Measurements from ENCODE around the gene HAAO.

Gene HAAO

DNA sequence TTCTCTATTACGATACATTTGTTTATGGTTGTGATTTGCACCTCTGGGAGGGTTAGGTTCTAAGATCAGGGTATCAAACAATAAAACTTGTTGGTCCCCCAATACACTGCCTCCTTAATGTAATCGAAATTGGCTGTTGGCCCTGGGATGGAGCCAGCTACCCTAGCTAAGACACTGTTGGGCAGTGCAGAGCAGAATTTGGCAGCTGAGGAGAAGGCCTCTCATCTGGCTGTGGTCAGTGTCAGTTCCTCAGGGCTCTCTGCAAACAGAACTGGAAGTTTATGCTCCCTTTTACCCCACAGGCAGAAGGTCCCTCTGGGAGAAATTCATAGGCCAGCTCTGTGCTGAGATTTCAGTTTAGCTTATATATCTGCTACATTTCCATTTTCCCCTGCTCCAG is 8.6 kb upstream of the HAAO start:
- no peak overlapping the region for H4K91ac ChIP-seq (ENCODE audit: low read length)
- H2BK15ac ChIP-seq (ENCODE audit: low read depth, poor library complexity, severe bottlenecking), result no peak overlapping the region
- no peak overlapping the region for H2AK5ac ChIP-seq (ENCODE audit: low read length, severe bottlenecking)
- no peak overlapping the region for H3K18ac ChIP-seq (ENCODE audit: low read depth in 1 of 2, low read length in 2 of 2)
- H3K27me3 ChIP-seq (ENCODE audit: control insufficient read depth in 1 of 2, insufficient read depth in 1 of 2, low read length in 2 of 2), result no peaks in the 10 kb centered on the region
- no peak overlapping the region for H2BK5ac ChIP-seq (ENCODE audit: low read depth, low read length, poor library complexity, severe bottlenecking)
- no peaks in the 10 kb centered on the region for H3K4me1 ChIP-seq (ENCODE audit: control insufficient read depth, insufficient read depth, low read depth, low read length)
- H3K9me3 ChIP-seq (ENCODE audit: control insufficient read depth, low read length), result no peaks in the 10 kb centered on the region
- H3K23ac ChIP-seq (ENCODE audit: low read length in 2 of 2), result no peak overlapping the region
- H3K14ac ChIP-seq (ENCODE audit: low read length in 2 of 2), result no peak overlapping the region
- H3K4me2 ChIP-seq (ENCODE audit: low read length, poor library complexity, severe bottlenecking), result no peak overlapping the region
- no peak overlapping the region for H3K27ac ChIP-seq (ENCODE audit: low read length, poor library complexity, severe bottlenecking)
- H3K4me3 ChIP-seq (ENCODE audit: insufficient read depth in 1 of 2, low read depth in 1 of 2, low read length in 2 of 2), result no peak overlapping the region
- no peak overlapping the region for H4K8ac ChIP-seq (ENCODE audit: low read length)
- no peaks in the 10 kb centered on the region for H3K79me1 ChIP-seq (replicated peaks; ENCODE audit: low read length, poor library complexity, severe bottlenecking)
- H2AFZ ChIP-seq (ENCODE audit: low read depth, low read length), result no peak overlapping the region
- H3K4ac ChIP-seq (ENCODE audit: low read depth in 1 of 2, low read length in 2 of 2), result no peak overlapping the region
- H3K36me3 ChIP-seq (ENCODE audit: control insufficient read depth in 1 of 2, insufficient read depth in 2 of 2, low read depth in 1 of 2, low read length in 2 of 2), result no peaks in the 10 kb centered on the region
- no peak for DNase-seq
- no peak overlapping the region for H2BK120ac ChIP-seq (ENCODE audit: low read depth, low read length)
- H3K9ac ChIP-seq (ENCODE audit: low read length), result no peak overlapping the region
- 96% methylated on average over 2 of the region's 2 CpGs for WGBS
- H2BK12ac ChIP-seq (ENCODE audit: low read length in 2 of 2), result no peak overlapping the region

DNA sequence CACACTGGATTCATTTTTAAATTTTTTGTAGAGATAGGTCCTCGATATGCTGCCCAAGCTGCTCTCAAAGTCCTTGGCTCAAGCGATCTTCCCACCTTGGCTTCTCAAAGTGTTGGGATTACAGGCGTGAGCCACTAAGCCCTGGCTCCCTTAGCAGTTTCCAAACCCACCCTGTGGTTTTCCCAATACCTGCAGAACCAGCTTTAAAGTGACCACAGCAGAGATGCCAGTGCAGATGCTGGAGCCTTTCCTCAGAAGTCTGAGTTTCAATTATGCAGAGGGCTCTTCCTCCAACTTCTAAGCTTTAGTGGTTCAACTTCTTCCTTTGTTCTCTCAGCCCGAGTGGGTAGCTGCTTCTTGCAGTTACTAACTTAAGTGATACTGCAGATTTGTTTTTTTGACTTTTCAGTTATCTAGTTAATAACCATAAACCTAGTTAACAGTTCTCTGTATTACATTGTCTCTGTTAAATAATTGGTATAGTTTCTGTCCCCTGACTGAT is 8.1 kb upstream of the HAAO start:
- no peak overlapping the region for H4K8ac ChIP-seq (ENCODE audit: low read length)
- H3K14ac ChIP-seq (ENCODE audit: low read length in 2 of 2), result no peak overlapping the region
- peak overlapping the region in 1 of 2 experiments; percentile 37 for H2BK12ac ChIP-seq (ENCODE audit: low read length in 2 of 2)
- H3K36me3 ChIP-seq (ENCODE audit: control insufficient read depth in 1 of 2, insufficient read depth in 2 of 2, low read depth in 1 of 2, low read length in 2 of 2), result no peaks in the 10 kb centered on the region
- H3K4ac ChIP-seq (ENCODE audit: low read depth in 1 of 2, low read length in 2 of 2), result no peak overlapping the region
- no peak overlapping the region for H3K4me3 ChIP-seq (ENCODE audit: insufficient read depth in 1 of 2, low read depth in 1 of 2, low read length in 2 of 2)
- H2AFZ ChIP-seq (ENCODE audit: low read depth, low read length), result peak overlapping the region; percentile 51
- H3K18ac ChIP-seq (ENCODE audit: low read depth in 1 of 2, low read length in 2 of 2), result no peak overlapping the region
- no peak overlapping the region for H2BK120ac ChIP-seq (ENCODE audit: low read depth, low read length)
- no peak overlapping the region for H2BK5ac ChIP-seq (ENCODE audit: low read depth, low read length, poor library complexity, severe bottlenecking)
- H3K23ac ChIP-seq (ENCODE audit: low read length in 2 of 2), result no peak overlapping the region
- H3K4me1 ChIP-seq (ENCODE audit: control insufficient read depth, insufficient read depth, low read depth, low read length), result peaks cover 2% of the 10 kb centered on the region
- H2AK5ac ChIP-seq (ENCODE audit: low read length, severe bottlenecking), result no peak overlapping the region
- no peak overlapping the region for H3K4me2 ChIP-seq (ENCODE audit: low read length, poor library complexity, severe bottlenecking)
- no peak overlapping the region for H2BK15ac ChIP-seq (ENCODE audit: low read depth, poor library complexity, severe bottlenecking)
- no peak overlapping the region for H3K9ac ChIP-seq (ENCODE audit: low read length)
- 92% methylated on average over 3 of the region's 4 CpGs for WGBS
- H3K79me1 ChIP-seq (replicated peaks; ENCODE audit: low read length, poor library complexity, severe bottlenecking), result no peaks in the 10 kb centered on the region
- H4K91ac ChIP-seq (ENCODE audit: low read length), result no peak overlapping the region
- H3K9me3 ChIP-seq (ENCODE audit: control insufficient read depth, low read length), result no peaks in the 10 kb centered on the region
- no peak overlapping the region for H3K27ac ChIP-seq (ENCODE audit: low read length, poor library complexity, severe bottlenecking)
- no peak for DNase-seq
- H3K27me3 ChIP-seq (ENCODE audit: control insufficient read depth in 1 of 2, insufficient read depth in 1 of 2, low read length in 2 of 2), result no peaks in the 10 kb centered on the region

- peak overlapping the region in 1 of 2 experiments; percentile 57 for H3K18ac ChIP-seq (ENCODE audit: low read depth in 1 of 2, low read length in 2 of 2)
- H3K27ac ChIP-seq (ENCODE audit: low read length, poor library complexity, severe bottlenecking), result no peak overlapping the region
- H4K91ac ChIP-seq (ENCODE audit: low read length), result no peak overlapping the region
- no peak overlapping the region for H2BK15ac ChIP-seq (ENCODE audit: low read depth, poor library complexity, severe bottlenecking)
- H3K23ac ChIP-seq (ENCODE audit: low read length in 2 of 2), result no peak overlapping the region
- H3K4me2 ChIP-seq (ENCODE audit: low read length, poor library complexity, severe bottlenecking), result no peak overlapping the region
- no peaks in the 10 kb centered on the region for H3K27me3 ChIP-seq (ENCODE audit: control insufficient read depth in 1 of 2, insufficient read depth in 1 of 2, low read length in 2 of 2)
- no peak overlapping the region for H2BK120ac ChIP-seq (ENCODE audit: low read depth, low read length)
- 93% methylated on average over 4 of the region's 4 CpGs for WGBS
- H2BK12ac ChIP-seq (ENCODE audit: low read length in 2 of 2), result no peak overlapping the region
- DNase-seq, result peak; percentile 57
- H2AK5ac ChIP-seq (ENCODE audit: low read length, severe bottlenecking), result no peak overlapping the region
- H3K9ac ChIP-seq (ENCODE audit: low read length), result no peak overlapping the region
- no peaks in the 10 kb centered on the region for H3K9me3 ChIP-seq (ENCODE audit: control insufficient read depth, low read length)
- no peak overlapping the region for H4K8ac ChIP-seq (ENCODE audit: low read length)
- H3K4me3 ChIP-seq (ENCODE audit: insufficient read depth in 1 of 2, low read depth in 1 of 2, low read length in 2 of 2), result no peak overlapping the region
- H2AFZ ChIP-seq (ENCODE audit: low read depth, low read length), result no peak overlapping the region
- H3K4ac ChIP-seq (ENCODE audit: low read depth in 1 of 2, low read length in 2 of 2), result no peak overlapping the region
- H3K36me3 ChIP-seq (ENCODE audit: control insufficient read depth in 1 of 2, insufficient read depth in 2 of 2, low read depth in 1 of 2, low read length in 2 of 2), result no peaks in the 10 kb centered on the region
- H3K4me1 ChIP-seq (ENCODE audit: control insufficient read depth, insufficient read depth, low read depth, low read length), result peaks cover 2% of the 10 kb centered on the region
- no peak overlapping the region for H2BK5ac ChIP-seq (ENCODE audit: low read depth, low read length, poor library complexity, severe bottlenecking)
- no peak overlapping the region for H3K14ac ChIP-seq (ENCODE audit: low read length in 2 of 2)
- H3K79me1 ChIP-seq (replicated peaks; ENCODE audit: low read length, poor library complexity, severe bottlenecking), result no peaks in the 10 kb centered on the region
Observed at GRCh38 chr2:42799881-42800280, 7.5 kb upstream of the HAAO start.

DNA sequence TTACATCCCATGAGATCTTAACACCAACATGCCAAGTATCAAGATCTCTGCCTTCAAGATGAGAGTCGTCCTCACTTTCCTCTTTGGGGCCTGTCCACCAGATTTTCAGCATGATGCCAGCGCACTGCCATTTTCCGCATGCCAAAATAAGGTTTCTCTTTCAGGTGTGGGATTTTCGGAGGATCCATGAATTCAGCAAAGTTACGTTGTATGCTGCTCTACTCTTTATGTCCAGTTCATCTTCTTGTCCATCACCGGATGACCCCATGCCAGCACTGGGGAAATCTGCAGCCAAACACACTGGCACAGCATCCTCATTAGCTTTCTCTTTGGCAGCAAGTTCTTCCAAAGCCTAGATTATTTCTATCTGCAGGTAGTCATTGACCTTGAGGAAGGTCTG is 4.9 kb upstream of the HAAO start:
- Histone ChIP-seq H3K4me1 (ENCODE audit: control insufficient read depth, insufficient read depth, low read depth, low read length) (peaks cover 13% of the 10 kb centered on the region), H3K14ac (ENCODE audit: low read length in 2 of 2) (no peak overlapping the region), H4K8ac (ENCODE audit: low read length) (no peak overlapping the region), H2AFZ (ENCODE audit: low read depth, low read length) (no peak overlapping the region), H3K27me3 (ENCODE audit: control insufficient read depth in 1 of 2, insufficient read depth in 1 of 2, low read length in 2 of 2) (peaks cover under 1 to 10% of the 10 kb centered on the region in 2 experiments), H2AK5ac (ENCODE audit: low read length, severe bottlenecking) (no peak overlapping the region), H3K9ac (ENCODE audit: low read length) (no peak overlapping the region), H3K4ac (ENCODE audit: low read depth in 1 of 2, low read length in 2 of 2) (no peak overlapping the region), H3K23ac (ENCODE audit: low read length in 2 of 2) (no peak overlapping the region), H3K4me3 (ENCODE audit: insufficient read depth in 1 of 2, low read depth in 1 of 2, low read length in 2 of 2) (no peak overlapping the region), H2BK12ac (ENCODE audit: low read length in 2 of 2) (no peak overlapping the region), H3K27ac (ENCODE audit: low read length, poor library complexity, severe bottlenecking) (no peak overlapping the region), H3K9me3 (ENCODE audit: control insufficient read depth, low read length) (no peaks in the 10 kb centered on the region), H3K36me3 (ENCODE audit: control insufficient read depth in 1 of 2, insufficient read depth in 2 of 2, low read depth in 1 of 2, low read length in 2 of 2) (no peaks in the 10 kb centered on the region), H2BK120ac (ENCODE audit: low read depth, low read length) (no peak overlapping the region), H2BK15ac (ENCODE audit: low read depth, poor library complexity, severe bottlenecking) (no peak overlapping the region), H3K4me2 (ENCODE audit: low read length, poor library complexity, severe bottlenecking) (no peak overlapping the region), H3K79me1 (replicated peaks; ENCODE audit: low read length, poor library complexity, severe bottlenecking) (no peaks in the 10 kb centered on the region), H2BK5ac (ENCODE audit: low read depth, low read length, poor library complexity, severe bottlenecking) (no peak overlapping the region), H3K18ac (ENCODE audit: low read depth in 1 of 2, low read length in 2 of 2) (no peak overlapping the region), H4K91ac (ENCODE audit: low read length) (no peak overlapping the region)
- 90% methylated on average over 6 of the region's 6 CpGs for WGBS
- DNase-seq, result no peak
